HT1080 (cell line): ENCODE measurements around the gene ITIH3. TPM values are rescaled to one million over a fixed set of nuclear protein-coding genes. Genes with fewer than 3 reads are reported as not detected.

Experiments
- DNase-seq: peaks from one replicate; pipeline ENCODE4 v3.0.0-alpha.2; 2015; ENCODE audit warnings: low read depth
- total RNA-seq: library from RNA; depleted of rRNA; stranded (reverse); fragments of >200 nt; shearing (Covaris generic); gene quantifications from 2 replicates; pipeline ENCODE4 v1.2.3, GENCODE V29; 2014

Gene ITIH3
- total RNA-seq, 1 experiment from 2014 or later = 0.45 TPM

DNA sequence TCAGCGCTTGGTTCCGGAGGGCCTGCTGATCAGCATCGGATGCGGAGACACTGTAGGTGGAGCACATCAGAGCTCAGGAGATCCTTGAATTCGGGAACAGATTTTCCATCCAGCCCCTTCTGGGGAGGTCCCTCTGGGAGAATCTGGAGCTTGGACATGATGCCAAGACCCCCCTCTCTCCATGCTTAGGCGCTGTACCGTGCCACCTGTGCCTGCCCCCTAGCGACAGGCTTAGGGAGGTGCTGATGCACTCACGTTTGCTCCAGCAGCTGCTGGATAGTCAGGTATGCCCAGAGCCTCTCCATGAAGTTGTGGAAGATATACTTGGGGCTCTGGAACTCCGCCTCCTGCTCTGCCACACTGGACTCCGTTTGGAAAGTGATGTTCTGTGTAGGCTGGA is 26.1 kb downstream of the ITIH3 start:
- no peak for DNase-seq

DNA sequence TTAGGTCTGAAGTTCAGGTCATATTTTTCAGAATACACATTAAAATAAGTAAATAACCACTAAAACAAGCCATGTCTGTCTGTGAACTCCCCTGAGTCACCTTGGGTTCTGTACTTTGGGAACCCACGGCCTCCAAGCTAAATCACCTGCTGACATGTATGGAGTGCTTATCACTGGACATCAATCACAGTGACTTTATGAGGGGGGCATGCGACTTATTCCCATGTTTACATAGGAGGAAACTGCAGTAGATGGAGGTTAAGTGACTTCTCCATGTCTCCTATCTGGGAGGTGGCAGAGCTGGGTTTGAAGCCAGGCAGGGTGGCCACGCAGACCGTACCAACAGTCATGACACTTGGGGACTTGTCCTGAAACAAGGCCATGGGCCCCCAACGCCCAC is 27.8 kb downstream of the ITIH3 start:
- DNase-seq = no peak

DNA sequence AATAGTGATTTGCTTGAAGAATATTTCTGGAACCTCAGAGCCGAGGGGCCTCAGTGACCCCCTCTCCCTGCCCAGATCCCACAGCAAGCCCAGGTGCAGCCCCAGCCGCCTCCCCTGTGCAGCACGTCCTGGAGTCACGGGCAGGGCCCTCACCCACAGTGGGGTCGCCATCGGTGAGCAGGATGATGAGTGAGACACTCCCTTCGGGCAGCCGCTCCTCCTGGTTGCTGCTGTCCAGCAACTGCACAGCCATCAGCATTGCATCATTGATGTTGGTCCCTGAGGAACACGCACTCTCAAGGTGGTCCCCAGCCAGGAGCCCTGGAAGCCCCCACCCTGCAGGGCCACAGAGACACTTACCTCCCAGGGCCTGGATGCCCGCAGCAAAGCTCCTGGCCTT is 29.4 kb downstream of the ITIH3 start:
- no peak for DNase-seq

DNA sequence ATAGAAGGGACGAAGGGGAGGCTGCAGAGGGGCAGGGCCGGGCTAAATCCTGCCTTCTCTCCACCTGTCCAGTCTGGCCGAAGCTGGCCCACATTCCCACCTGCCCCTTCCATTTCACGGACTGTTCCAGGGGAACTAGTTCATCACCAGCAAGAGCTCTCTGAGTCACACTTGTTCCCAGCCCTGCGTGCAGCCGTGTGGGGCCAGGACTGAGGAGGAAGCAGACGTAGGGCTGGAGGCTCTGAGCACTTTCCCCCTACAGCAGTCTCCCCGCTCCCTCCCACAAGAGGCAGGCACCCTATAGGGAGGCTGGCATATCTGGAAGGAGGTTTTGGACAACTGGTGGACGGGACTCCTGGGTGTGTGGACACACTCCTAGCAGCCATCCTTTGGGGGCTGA is 32.8 kb downstream of the ITIH3 start:
- peak; percentile 60 for DNase-seq

DNA sequence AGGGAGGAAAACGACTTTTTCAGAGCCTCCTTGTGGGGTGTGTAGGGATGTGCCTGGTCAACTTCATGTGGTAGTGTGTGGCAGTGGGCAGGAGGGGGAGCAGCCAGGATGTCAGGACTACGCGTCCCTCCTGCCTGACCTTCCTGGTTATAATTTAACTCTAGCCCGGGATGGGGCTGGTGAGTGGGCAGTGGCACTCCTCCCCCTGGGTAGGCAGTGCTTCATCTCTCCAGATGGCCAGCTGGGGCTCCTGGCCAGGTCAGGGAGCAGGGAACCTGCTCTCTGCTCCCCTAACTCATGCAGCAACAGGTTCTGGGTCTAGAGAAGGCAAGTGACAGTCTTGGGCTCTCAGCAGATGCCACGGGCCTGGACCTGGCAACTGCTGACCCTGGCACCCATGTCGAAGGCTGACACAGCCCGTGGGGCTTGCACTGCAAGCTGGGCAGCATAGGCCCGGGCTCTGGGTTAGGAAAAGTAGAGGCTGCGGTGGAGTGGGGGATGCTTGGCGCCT is 33.3 kb downstream of the ITIH3 start:
- peak; percentile 10 for DNase-seq

DNA sequence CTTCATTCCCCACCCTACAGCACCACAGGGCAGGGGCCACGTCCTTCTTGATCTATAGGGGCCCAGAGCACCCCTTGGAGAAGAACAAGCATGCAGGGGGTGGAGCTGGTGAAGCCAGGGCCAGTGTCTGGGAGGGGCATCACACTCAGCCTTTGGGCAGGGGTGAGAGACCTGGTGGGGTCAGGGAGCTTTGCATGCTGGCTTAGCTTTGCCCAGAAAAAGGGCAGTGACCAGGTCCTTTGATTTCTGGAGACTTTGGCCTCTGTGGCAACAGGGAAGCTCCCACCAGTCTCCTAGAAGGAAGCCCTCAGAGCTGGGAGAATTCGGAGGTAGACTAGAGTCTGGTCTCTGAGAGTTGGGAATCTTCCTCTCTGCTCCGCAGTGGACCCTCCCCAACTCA is 34.9 kb downstream of the ITIH3 start:
- no peak for DNase-seq

DNA sequence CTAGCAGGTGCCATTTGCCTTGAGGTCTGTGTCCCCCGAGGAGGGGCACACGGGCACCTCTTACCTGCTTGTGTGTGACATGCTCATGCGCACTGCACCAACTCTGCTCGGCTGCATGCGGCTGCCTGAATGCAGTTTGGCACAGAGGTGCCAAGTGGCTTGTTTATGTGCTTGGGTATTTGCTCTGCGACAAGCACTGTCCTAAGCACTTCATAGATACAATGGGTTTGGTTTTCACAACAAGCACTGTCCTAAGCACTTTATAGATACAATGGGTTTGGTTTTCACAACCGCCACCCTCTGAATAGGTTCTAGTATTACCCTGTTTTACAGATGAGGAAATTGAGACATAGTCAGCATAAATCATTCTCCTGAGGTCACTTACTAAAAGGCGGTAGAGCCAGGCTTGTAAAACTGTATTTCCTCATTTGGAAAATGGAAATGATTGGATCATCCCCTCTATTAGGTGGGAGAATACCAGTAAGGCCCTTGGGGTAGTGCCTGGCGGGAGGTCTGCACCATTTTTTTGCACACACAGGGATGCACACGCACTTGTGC is 35.4 kb downstream of the ITIH3 start:
- DNase-seq = no peak

DNA sequence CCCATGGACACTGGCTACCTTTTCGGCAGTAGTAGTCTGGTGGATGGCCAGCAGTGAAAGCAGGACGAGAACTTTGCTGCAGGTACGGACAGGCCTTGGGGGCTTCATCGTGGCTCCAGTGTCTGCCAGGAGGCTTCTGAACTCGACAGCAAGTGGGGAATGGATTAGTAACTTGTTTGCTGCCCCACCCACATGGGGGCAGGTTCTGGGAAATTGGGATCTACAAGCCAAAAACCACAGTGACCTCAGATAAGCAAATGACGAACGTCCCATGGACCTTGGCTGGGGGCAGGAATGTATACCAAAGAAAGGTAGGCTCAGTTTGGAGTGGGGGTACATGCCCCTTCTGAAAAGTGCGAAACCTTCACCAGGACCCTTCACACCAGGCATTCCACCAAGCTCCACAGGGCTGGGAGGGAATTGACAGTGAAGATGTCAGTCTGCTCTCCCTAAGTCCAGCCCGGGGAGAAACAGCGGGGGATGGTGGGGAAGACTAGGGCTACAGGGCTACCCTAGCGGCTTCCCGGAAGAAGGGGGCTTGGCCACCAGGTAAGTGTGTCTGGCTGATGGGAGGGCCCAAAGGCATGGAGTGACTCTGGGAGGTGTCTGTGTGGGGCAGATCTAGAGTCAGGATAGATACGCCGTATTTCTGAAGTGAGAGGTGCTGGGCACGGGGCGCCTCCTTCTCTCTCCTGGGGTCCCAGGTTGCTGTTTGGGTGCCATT is 36.1 kb downstream of the ITIH3 start, which contains the start of gene ITIH4:
Gene ITIH4, minus strand, starts transcription at position 138 of the 724 bp plus-strand sequence. Its CDS starts 30 bp downstream, at position 108.
- DNase-seq = no peak

DNA sequence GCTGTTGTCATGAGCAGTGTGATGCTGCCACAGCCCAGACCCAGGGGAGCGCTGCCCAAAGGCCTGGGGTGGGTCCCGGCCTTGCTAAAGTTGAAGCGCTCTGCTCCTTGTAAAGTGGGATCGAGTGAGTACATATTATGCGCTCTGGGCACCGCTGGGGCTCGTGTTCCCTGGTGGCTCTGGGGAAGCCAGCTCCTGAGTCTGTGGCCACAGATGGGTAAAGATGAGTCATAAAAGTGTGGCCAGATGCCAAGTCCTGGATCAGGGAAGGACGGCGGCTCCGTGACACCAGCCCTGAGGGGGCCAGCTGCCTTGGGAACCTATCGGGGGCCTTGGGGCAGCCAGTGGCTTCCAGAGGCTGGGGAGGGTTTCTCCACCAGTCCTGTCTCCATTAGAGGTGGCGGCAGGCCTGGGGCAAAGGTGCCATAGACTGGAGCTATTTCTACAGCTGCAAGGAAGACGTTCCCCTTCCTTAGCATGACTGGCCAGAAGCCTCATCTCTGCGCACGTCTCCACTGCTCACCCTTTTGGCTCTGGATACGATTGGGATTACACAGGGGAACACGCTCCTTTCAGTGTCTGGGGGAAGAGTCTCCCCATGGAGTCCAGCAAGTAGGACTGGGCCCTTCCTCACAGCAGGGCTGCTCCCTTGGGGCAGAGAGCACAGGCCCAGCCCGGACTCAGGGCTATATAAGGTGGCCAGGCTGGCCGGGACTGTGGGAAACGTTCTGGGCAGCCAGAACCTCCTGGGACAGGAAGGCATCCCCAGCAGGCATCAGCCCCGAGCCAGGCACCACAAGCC is 37.1 kb downstream of the ITIH3 start:
- peak; percentile 82 for DNase-seq

DNA sequence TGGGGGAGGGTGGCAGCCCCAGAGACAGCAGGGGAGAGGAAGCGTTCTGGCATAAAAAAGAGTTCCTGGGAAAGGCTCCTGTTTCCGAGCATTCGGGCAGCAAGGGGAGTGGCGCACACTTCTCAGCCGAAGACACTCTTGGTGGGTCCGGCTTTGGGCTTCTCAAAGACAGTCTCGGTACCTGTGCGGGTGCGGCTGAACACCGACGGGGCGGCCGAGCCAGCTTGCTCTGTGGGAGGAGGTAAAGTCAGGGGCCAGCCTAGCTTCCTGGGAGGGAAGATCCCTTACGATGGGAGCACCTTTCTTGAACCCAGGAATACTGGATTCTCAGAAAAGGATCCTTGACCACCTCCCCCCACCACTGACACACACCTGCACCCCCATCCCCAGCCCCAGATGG is 38.6 kb downstream of the ITIH3 start:
- DNase-seq = no peak

DNA sequence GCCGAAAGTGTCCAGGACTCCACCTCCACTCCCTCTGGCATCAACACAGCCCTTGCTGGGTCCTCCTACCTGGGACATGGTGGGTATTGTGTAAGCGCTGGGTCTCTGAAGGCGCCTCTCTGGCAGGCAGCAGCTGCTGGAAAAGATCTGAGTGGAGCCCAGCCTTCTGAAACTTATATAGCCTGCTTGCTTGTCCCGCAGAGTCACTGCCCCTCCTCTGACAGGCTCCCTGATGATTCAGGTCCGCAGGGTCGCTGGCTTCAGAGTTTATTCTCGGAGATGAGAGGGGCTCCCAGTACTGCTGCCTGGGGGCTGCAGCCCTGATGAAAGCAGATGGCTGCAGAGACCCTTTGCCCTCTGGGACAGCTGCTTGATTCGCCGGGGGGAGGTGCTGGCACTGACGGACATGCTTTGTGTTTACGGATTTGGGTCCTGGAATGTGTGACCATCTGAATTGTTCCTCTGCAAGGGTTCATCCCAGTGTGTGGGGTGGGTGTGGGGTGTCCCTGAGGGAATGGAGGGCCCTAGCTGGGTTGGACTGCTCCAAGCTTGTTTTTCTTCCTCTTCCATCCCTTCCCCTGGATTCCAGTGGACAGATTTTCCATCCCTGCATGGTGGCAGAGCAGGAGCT is 40.4 kb downstream of the ITIH3 start, which contains the start of gene MUSTN1:
Gene MUSTN1, minus strand, starts transcription at position 149 of the 631 bp plus-strand sequence. Its CDS starts 71 bp downstream, at position 78.
- no peak for DNase-seq

DNA sequence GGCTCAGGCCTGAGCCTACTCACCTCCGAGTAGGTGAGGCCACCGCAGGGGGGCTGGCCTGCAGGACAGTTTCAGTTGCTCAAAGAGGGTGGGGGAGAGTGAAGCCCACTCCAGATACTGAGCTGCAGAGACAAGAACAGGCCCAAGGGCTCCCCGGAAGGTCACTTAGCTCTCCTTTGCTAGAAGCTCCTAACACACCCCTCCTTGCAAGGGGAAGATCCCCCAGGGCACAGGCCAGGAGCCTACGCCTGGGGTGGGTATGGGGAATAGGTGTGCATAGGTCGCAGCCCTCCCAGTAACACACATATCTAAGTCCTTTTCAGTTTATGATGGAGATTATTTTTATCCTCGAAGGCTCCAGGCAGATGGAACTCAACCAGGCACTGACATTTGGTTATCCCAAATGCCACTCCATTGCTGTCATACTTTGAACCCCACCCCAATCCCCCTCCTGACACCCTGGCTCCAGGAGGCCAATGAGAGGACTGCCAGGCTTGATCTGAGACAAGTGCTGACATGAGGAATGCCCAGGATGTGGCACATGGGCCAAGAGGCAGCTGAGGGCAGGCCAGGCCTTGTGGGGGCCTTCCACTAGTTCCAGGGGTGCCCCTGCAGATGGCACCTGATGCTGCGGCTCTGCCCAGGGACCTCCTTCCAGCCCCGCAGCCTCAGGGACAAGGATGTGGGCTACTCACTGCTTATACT is 41.3 kb downstream of the ITIH3 start:
- DNase-seq = no peak

DNA sequence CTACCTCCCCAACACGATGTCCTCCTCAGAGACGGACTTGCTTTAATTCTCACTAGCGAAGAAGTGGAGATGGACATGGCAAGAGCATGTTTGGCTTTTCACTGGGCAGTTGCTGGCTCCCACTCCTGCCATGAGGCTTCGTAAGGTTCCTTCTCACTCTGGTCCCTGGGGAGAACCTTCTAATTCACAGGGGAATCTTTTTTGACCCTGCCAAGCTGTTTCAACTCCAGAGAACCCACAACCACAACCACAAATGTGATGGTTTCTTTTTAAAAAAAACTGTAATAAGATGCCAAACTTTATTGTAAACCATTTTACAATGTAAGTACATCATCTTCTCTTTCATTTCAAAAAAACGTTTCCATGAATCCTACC is 41.9 kb downstream of the ITIH3 start:
- no peak for DNase-seq

DNA sequence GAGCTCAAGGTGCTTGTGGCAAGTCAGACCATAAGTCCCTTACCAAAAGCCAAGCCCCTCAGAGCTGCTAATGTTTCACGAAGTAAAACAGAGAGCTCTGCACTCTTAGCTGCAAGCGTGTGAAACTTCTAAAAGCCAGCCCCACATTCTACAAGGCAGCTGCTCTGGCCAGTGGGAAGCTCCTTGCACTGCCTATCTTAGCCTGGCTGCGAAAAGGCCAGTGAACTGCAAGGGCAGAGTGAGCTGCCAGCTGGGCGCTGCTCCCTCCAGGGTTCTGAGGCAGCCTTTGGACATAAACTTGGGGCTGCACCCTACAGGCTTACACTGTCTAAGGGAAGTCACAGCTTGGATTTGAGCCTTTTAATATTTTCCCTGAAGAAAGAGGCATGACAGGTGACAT is 42.4 kb downstream of the ITIH3 start:
- DNase-seq = no peak

DNA sequence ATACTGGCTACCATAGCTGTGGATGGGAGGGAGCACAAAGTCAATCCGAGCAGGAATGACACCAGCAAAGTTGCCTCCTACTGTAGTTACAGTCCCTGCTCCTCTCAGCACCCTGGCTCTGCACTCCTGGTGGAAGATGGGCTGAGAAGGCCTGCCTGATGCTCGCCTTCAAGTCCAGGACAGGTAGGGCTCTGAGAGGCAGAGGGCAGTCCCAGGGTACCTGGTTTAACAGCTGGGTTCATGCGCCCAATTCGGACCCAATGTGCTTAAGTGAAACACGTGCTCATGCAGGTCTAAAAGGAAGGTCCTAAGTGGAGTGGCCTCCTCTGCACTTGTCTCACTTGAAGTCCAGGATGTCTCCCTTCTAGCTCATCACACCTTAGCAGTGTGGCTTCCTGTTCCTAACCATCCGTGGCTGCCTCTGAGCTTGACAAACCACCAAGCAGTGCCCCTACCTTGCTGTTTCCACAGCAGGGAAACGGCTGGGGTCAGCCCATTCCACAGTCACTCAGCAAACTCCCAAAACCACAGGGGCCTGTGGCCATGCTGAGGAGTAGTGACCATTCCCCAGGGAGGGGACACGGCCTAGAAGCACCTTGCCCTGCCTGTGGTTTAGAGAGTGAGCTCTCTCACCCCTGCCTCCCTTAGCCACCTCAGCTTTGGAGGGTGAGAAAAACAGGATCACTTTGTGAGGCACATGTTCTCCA is 44.1 kb downstream of the ITIH3 start:
- DNase-seq = no peak

DNA sequence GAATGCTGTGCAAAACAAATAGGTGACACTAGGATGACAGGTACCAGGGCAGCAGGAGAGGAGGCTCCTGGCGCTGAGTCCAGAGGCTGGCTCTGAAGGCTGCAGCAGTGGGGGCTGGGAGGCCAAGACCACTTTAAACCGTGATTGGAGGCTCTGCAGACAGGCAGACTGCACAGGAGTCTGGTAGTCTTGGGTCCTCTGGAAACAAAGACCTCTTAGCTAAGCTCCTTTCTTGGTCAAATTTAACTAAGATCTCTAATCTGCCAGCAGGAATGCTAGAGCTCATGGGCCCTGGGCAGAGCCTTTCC is 44.6 kb downstream of the ITIH3 start:
- no peak for DNase-seq

DNA sequence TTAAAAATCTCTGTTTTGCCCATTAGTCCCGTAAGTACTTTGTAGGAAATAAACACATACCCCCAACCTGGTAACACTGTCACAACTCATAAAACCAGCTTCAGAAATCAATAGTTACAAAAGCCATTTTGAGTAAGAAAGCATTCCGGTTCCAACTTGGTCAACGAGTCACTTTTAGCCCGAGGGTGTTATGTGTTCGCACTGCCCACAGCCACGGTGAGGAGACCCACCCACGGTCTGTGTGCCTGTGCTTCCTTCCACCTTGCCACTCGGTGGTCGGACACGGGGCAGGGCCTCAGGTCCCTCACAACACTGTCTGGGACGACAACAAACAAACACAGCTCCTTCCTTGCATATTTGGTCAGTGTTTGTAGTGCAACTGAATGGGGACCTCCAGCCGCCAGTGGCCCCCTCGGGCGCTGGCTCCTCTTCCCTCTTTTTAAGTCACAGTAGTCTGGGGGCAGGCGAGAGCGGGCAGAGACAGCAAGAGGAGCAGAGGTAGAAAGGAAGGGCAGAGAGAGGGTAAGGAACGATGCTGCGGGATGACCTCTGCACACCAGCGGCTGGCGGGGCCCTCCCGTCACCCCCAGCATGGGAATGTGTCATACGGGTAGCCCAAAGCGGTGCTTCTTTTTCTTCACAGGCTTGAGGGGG is 45.4 kb downstream of the ITIH3 start:
- DNase-seq = no peak

DNA sequence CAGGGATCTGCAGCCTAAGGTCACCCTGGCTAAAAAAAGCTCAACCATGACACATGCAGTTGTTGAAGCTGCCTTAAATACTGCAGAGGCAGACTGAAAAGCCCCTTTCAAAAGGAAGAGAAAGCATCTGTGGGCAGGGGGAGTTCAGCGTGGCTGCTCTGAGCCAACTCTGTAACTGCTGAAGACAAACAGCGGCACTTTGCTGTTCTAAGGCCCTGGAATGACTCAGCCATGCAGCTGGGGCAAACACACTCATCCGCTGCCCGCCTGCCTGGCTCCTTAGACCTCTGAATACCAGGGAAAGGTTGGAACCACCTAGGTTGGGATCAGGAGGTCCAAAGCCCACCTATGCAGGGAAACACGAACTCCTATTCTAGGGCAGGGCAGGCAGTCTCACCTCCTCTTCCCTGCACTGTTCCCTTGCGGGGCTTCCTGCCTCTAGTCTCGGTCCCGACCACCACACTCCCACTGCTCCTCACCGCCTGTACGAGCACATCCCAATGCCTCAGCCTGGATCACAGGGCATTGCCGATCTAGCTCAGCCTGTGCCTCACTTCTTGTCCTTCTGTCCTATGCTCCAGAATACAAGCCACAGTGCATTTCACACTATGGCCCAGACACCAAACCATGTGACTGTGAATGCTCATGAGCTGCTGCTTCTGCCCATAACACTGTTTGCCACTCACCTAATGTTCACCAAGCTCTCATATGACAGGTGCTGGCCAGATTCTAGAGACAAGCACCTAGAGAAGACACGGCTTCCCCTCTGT is 46.8 kb downstream of the ITIH3 start:
- DNase-seq = no peak

DNA sequence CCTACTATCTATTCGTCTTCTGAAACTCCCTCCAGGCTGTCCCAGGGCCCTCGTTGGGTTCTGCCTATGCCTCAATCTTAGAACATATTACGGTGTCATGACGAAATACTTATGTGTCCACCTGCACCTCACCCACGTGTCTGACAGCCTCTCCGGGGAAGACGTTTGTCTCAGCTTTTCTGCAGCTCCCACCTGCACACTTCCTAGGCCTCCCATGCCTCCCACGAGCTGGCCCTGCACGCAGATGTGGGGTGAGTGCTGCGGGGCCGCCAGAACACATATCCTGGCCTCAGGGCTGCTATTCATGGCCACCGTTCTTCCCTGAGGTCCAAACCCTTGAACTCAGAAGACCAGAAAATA is 47.4 kb downstream of the ITIH3 start:
- DNase-seq = no peak
